AG10803 (cell line): ENCODE measurements around the gene NEK3.
"Not testable (repeated sequence)": the region's sequence is repeated elsewhere in the genome, so short reads cannot be mapped to it uniquely, and the experiment has no call there.

ENCODE experiments used
- DNase-seq: peaks from one replicate; pipeline ENCODE4 v3.0.0; 2010; ENCODE audit warnings: low read depth
- H3K4me3 ChIP-seq: 2 replicates; pipeline ENCODE4 v1.5.1; 2011; ENCODE audit warnings: mild to moderate bottlenecking, low read length, control low read depth
- CTCF ChIP-seq: conservative IDR thresholded peaks from 2 replicates; pipeline ENCODE4 v1.5.1; 2011; ENCODE audit warnings: mild to moderate bottlenecking, low read length, control low read depth, inconsistent platforms

NEK3 gene

GRCh38 chr13:52169839-52170238 lies 10.4 kb upstream of the NEK3 start:
- no peak overlapping the region for H3K4me3 ChIP-seq
- TF ChIP-seq CTCF, result no peak
- DNase-seq, result no peak

DNA sequence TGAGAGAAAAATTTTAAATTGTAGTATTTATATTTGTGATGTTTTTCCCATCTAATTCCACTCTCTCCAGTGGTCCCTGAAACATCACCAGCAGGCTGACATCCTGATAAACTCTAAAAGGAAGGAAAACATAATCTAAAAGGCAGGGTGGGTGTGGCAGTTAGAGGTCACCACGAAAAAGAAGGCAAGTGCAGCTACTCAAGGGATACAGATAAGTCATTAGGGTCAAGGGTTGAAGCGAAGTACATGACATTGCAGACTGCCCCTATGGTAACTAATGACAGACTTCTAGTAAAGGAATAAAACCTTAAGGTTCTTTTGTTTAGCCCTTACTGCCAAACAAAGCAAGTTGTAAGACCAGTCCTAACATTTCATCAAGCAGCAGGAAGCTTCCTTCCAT lies 6.0 kb upstream of the NEK3 start:
- no peak for TF ChIP-seq CTCF
- no peak for DNase-seq
- no peak overlapping the region for H3K4me3 ChIP-seq

GRCh38 chr13:52164989-52165388 lies 5.6 kb upstream of the NEK3 start:
- DNase-seq, result no peak
- no peak overlapping the region for H3K4me3 ChIP-seq
- no peak for TF ChIP-seq CTCF

DNA sequence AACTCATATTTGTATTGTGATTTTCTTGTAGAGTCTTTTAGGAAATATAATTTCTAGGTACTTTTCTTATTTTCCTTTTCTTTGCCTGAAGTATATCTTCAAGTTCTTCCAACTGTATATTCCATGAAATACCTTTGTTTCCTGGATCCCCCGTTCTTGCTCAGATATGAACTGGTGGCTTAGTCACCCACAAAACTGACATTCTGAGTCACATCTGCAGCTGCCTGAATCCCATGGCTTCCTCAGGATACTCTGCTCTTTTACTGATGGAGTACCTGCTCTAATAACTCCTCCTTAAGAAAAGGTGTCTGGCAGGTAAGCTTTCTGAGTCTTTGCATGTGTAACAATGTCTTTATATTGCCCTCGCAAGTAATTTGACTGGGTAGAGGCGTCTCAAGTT lies 4.5 kb upstream of the NEK3 start:
- H3K4me3 ChIP-seq, result not testable (repeated sequence)

DNA sequence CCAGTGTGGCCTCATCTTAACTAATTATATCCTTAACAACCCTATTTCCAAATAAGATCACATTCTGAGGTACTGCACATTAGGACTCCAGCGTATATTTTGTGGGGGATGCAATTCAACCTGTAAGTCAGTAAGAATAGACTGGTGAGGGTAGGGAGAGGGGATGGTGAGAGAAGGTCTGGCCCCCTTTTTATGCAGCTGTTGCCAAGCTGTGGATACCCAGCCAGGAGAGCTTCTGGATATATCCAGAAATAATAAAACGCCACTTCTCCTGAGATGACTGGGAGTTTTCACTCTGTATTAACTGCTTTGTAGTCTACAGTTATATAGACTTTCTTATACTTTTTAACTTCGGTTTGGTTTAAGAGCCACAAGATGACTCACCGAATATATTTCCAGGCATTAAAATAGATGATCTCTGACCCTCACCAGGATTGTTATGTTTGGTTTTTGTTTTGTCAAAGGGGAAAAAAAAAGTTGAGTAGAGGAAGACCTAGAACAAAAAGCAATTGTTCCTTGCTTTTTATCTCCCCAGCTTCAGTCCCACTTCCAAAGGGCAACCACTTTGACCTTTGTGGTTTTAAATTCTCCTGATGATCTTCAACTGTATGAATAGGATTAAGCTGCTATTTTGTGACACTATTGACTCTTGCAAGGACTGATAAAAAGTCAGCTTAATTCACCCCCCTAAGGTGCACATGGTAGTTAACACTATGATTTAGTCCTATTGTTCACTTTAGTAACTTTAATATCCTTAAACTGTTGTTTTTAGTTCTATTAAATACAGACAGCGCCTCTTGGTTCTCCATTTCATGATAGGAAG lies 3.1 kb upstream of the NEK3 start:
- H3K4me3 ChIP-seq, result no peak overlapping the region
- no peak for DNase-seq
- TF ChIP-seq CTCF, result no peak

More for the DNA sequence above, 4.5 kb upstream of the NEK3 start:
- DNase-seq, result not testable (repeated sequence)

GRCh38 chr13:52161181-52161646 lies 1.8 kb upstream of the NEK3 start:
- no peak overlapping the region for H3K4me3 ChIP-seq
- TF ChIP-seq CTCF, result no peak
- DNase-seq, result no peak

DNA sequence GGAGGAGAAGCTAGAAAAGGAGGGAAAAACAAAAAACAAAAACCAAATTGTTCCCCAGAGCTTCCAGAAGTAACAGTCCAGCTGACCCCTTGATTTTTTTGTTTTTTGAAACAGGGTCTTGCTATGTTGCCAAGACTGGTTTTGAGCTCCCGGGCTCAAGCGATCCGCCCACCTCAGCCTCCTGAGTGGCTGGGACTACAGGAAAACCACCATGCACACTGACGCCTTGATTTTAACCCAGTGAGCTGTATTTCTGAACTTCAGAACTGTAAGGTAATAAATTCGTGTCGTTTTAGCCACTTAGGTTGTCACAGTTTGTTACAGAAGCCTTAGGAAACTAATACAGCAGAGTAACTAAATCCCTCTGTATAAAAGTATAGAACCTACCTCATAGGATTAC lies 1.1 kb upstream of the NEK3 start:
- TF ChIP-seq CTCF, result no peak
- no peak for DNase-seq
- H3K4me3 ChIP-seq, result no peak overlapping the region

DNA sequence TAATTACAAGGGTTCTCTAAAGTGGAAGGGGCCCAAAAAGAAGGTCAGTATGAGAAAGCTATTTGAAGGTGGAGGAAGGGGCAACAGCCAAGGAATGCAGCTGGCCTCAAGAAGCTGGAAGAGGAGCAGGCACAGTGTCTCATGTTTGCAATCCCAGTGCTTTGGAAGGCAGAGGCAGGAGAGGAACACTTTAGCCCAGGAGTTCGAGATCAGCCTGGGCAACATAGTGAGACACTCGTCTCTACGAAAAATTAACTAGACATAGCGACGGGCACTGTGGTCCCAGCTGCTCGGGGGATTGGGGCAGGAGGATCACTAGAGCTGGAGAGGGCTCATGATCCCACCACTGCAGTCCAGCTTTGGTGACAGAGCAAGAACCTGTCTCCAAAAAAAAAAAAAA lies 656 bp upstream of the NEK3 start:
- H3K4me3 ChIP-seq, result no peak overlapping the region
- TF ChIP-seq CTCF, result no peak
- DNase-seq, result no peak
